Smooth muscle cell of trachea (primary cell): ENCODE data around the gene LY9. TPM values are rescaled to one million over a fixed set of nuclear protein-coding genes. Genes with fewer than 3 reads are reported as not detected.

ENCODE experiments used
- total RNA-seq: library from RNA; depleted of rRNA; stranded (reverse); fragments of >200 nt; gene quantifications from 2 replicates; pipeline ENCODE4 v1.2.1, GENCODE V29; 2014

LY9 gene, protein sequence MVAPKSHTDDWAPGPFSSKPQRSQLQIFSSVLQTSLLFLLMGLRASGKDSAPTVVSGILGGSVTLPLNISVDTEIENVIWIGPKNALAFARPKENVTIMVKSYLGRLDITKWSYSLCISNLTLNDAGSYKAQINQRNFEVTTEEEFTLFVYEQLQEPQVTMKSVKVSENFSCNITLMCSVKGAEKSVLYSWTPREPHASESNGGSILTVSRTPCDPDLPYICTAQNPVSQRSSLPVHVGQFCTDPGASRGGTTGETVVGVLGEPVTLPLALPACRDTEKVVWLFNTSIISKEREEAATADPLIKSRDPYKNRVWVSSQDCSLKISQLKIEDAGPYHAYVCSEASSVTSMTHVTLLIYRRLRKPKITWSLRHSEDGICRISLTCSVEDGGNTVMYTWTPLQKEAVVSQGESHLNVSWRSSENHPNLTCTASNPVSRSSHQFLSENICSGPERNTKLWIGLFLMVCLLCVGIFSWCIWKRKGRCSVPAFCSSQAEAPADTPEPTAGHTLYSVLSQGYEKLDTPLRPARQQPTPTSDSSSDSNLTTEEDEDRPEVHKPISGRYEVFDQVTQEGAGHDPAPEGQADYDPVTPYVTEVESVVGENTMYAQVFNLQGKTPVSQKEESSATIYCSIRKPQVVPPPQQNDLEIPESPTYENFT
- total RNA-seq: not detected in 2 replicates

DNA sequence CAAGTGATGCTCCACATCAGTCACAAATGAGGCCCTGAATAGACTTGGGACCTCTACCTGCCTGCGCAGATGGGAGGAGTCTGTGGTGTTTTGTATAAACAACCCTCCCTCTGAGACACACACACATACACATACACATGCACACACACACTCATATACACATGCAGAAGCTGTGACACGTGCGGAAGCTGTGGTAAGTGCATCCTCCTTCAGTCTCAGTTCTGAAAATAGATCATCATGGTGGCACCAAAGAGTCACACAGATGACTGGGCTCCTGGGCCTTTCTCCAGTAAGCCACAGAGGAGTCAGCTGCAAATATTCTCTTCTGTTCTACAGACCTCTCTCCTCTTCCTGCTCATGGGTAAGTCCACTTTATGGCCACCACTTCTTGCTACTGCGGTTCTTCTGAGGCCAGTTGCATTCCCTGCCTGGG lies at the start of gene LY9:
Gene LY9 (plus strand): TSS at position 224 of the 433 bp plus-strand sequence. CDS start 14 bp downstream, at position 238.

DNA sequence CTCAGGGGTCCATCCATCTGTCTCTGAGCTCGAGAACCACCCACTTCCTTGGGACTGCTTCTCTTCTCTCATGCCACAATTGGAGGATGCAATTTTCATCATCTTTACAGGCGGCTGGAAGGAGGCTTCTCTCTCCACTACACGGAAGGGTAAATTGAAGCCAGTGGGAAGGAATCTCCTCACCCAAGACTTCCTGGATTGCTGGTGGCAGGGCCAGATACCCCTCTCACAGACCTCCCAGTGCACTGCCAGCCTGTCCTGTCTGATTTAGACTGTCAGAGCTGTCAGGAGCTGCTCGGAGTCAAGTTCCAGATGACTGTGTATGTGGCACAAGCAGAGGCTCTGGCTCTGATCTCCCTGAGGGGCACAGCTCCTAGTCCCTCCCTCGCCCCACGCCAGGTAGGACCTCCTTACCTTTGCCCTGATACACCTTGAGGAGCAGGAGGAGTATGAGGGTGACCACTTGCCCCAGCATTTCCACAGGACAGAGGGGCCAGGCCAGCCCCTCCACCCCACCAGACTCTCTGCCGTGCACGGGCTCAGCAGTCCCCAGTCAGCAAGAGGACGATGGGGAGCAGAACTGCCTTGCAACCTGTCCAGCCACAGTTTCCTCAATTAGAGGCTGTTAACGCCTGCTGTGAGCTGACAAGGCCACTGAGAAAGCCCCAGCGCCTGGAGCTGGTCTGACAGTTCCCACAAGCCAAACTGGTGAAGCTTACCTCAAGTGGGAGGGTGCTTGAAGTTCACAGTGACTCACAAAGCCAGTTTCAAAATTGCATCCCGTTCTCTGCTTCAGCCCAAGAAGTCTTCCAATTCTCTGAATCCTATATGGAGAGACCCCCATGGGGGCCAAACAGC lies 66.5 kb downstream of the LY9 start, which contains the start of gene CD244:
Gene CD244 (minus strand): TSS at position 685 of the 858 bp plus-strand sequence. CDS start 210 bp downstream, at position 475.

Other genes with a start within 250 kb of the LY9 start
- gene CD84, start 216.7 kb upstream of the LY9 start, total RNA-seq: not detected in 2 replicates
- gene SLAMF1, start 149.1 kb upstream of the LY9 start, total RNA-seq: not detected in 2 replicates
- not detected in 2 replicates for gene CD48, start 84.4 kb upstream of the LY9 start, total RNA-seq
- gene SLAMF7, start 56.9 kb upstream of the LY9 start, total RNA-seq: not detected in 2 replicates
- not detected in 2 replicates for gene CD244, start 66.7 kb downstream of the LY9 start, total RNA-seq
- gene ITLN1, start 89.0 kb downstream of the LY9 start, total RNA-seq: not detected in 2 replicates
- gene ITLN2, start 158.6 kb downstream of the LY9 start, total RNA-seq: not detected in 2 replicates
- gene F11R, start 225.0 kb downstream of the LY9 start, total RNA-seq: 5.1 and 8.9 TPM in 2 replicates
- 10.6 and 34.8 TPM in 2 replicates for gene TSTD1, start 242.8 kb downstream of the LY9 start, total RNA-seq
- 72.8 and 75.5 TPM in 2 replicates for gene USF1, start 249.8 kb downstream of the LY9 start, total RNA-seq